Endothelial cell of umbilical vein (primary cell): ENCODE results near the gene DNAAF2. TPM values are rescaled to one million over a fixed set of nuclear protein-coding genes. Genes with fewer than 3 reads are reported as not detected.
A peak's percentile ranks its signal among the peaks of the same experiment; 100 is the strongest.

Source experiments
- BruUV-seq: library from RNA; stranded (reverse); fragments of 400-500 nt; replicated peaks from 2 replicates; lab custom pipeline; 2021; lab: Mats Ljungman, UMichigan
- CTCF ChIA-PET: fragments of 300-600, 350-600 bp; sonication (Branson Sonifier 250); formaldehyde crosslinking; loops from one replicate; lab custom pipeline; 2021; ENCODE audit warnings: antibody characterized with exemption, inconsistent platforms; lab: Charles Lee
- POLR2A ChIA-PET: fragments of 300-600, 350-600 bp; sonication (Branson Sonifier 250); formaldehyde crosslinking; loops from one replicate; lab custom pipeline; 2021; ENCODE audit warnings: antibody characterized with exemption, inconsistent platforms; lab: Charles Lee
- DNase-seq: peaks from one replicate; pipeline ENCODE4 v3.0.0-alpha.2; 2011; ENCODE audit warnings: low read depth, low spot score
- FAIRE-seq: peaks from 2 replicates; lab custom pipeline; 2011; peaks lifted over from hg19 to GRCh38; lab: Jason Lieb, UNC
- H2AFZ ChIP-seq: 2 replicates; pipeline ENCODE4 v1.6.0; 2012; ENCODE audit warnings: low read depth, low read length, control low read depth, inconsistent platforms
- H3K27ac ChIP-seq: 2 replicates; pipeline ENCODE4 v1.5.1; 2011; ENCODE audit warnings: low read depth, mild to moderate bottlenecking, control low read depth, low read length, moderate library complexity; ENCODE audit not compliant: insufficient read depth
- H3K27me3 ChIP-seq, 2 experiments: 2 replicates each; pipeline versions ENCODE4 v1.6.0 to v1.6.1; 2011; ENCODE audit warnings: low read length in 2 of 2, mixed read lengths in 1 of 2; ENCODE audit not compliant: control insufficient read depth in 2 of 2, insufficient read depth in 2 of 2
- H3K36me3 ChIP-seq, 2 experiments: 2 replicates in 1 of 2; 3 replicates in 1 of 2; pipeline ENCODE4 v1.5.1; 2011; ENCODE audit warnings: low read length in 2 of 2, mild to moderate bottlenecking in 1 of 2, moderate library complexity in 1 of 2; ENCODE audit not compliant: control insufficient read depth in 2 of 2, insufficient read depth in 2 of 2; ENCODE audit errors: extremely low read depth in 1 of 2
- H3K4me1 ChIP-seq: 3 replicates; pipeline ENCODE4 v1.5.1; 2011; ENCODE audit warnings: mild to moderate bottlenecking, low read length; ENCODE audit not compliant: control insufficient read depth, insufficient read depth; ENCODE audit errors: extremely low read depth
- H3K4me2 ChIP-seq: 2 replicates; pipeline ENCODE4 v1.6.1; 2011; ENCODE audit warnings: low read length, control low read depth, mixed read lengths; ENCODE audit not compliant: insufficient read depth
- H3K4me3 ChIP-seq, 3 experiments: fragments of 200-600 bp in 1 of 3; sonication (generic), shearing (Covaris generic) in 1 of 3; replicated peaks in 1 of 3; 2 replicates each; pipeline ENCODE4 v1.5.1; 2011 to 2016; ENCODE audit warnings: control low read depth in 3 of 3, low read length in 3 of 3, mild to moderate bottlenecking in 2 of 3, inconsistent platforms in 1 of 3, low read depth in 1 of 3, moderate library complexity in 1 of 3; ENCODE audit not compliant: insufficient read depth in 1 of 3
- H3K79me2 ChIP-seq: 2 replicates; pipeline ENCODE4 v1.6.0; 2012; ENCODE audit warnings: low read length, inconsistent platforms; ENCODE audit not compliant: control insufficient read depth, insufficient read depth
- H3K9ac ChIP-seq: replicated peaks from 2 replicates; pipeline ENCODE3; 2011; ENCODE audit warnings: low read length, control low read depth; ENCODE audit not compliant: insufficient read depth; ENCODE audit errors: extremely low read depth
- H3K9me1 ChIP-seq: replicated peaks from 3 replicates; pipeline ENCODE4 v1.6.0; 2011; ENCODE audit warnings: mild to moderate bottlenecking, low read length; ENCODE audit not compliant: control insufficient read depth, insufficient read depth; ENCODE audit errors: extremely low read depth
- H3K9me3 ChIP-seq: replicated peaks from 2 replicates; pipeline ENCODE4 v1.5.1; 2012; ENCODE audit warnings: low read length, inconsistent platforms; ENCODE audit not compliant: control insufficient read depth, insufficient read depth
- H4K20me1 ChIP-seq: replicated peaks from 2 replicates; pipeline ENCODE3; 2011; ENCODE audit warnings: mild to moderate bottlenecking, low read length; ENCODE audit not compliant: control insufficient read depth, insufficient read depth; ENCODE audit errors: extremely low read depth
- EZH2 ChIP-seq: IDR thresholded peaks from 2 replicates; pipeline ENCODE4 v1.6.1; 2012; ENCODE audit warnings: borderline replicate concordance, low read depth, mild to moderate bottlenecking, moderate library complexity, low read length, inconsistent platforms; ENCODE audit not compliant: severe bottlenecking
- GATA2 ChIP-seq: IDR thresholded peaks from 2 replicates; pipeline ENCODE4 v1.7.0; 2011; ENCODE audit warnings: low read depth, mild to moderate bottlenecking, moderate library complexity, mixed read lengths, low read length; ENCODE audit not compliant: insufficient read length, insufficient read depth
- POLR2AphosphoS5 ChIP-seq: IDR thresholded peaks from 2 replicates; pipeline ENCODE4 v1.6.1; 2012; ENCODE audit warnings: low read depth, mild to moderate bottlenecking, control low read depth, low read length, moderate library complexity; ENCODE audit not compliant: insufficient read depth
- dilution Hi-C: fragments of 300-500 bp; cut with MboI; formaldehyde crosslinking; loops from one replicate; pipeline ENCODE4 v1.15.0; 2019; ENCODE audit warnings: low sequenced_read_pairs; ENCODE audit not compliant: extremely low pct_ligation_motif_present
- intact Hi-C: fragments of 100-400 bp; cut with micrococcal nuclease; formaldehyde crosslinking; loops from one replicate; pipeline ENCODE4 v1.10.0; 2022
- polyA plus RNA-seq, 4 experiments: library from polyadenylated mRNA; depleted of rRNA in 3 of 4; stranded (reverse) in 3 of 4; unstranded in 1 of 4; fragments of >200 nt; gene quantifications; 2 replicates each; pipeline versions ENCODE4 v1.2.1 to v1.2.3, GENCODE V29; 2011 to 2012; ENCODE audit warnings: missing spikeins in 1 of 4
- total RNA-seq: library from RNA; stranded (reverse); gene quantifications from 2 replicates; pipeline ENCODE4 v1.2.3, GENCODE V29; 2021
- TF ChIP-seq, protein P1 (sequence below), 2 donors: IDR thresholded peaks; 1 replicate in 1 of 2; 2 replicates in 1 of 2; pipeline ENCODE4 v1.5.1; 2011; ENCODE audit warnings: low read length in 2 of 2, mild to moderate bottlenecking in 2 of 2, moderate library complexity in 2 of 2, control low read depth in 1 of 2, inconsistent platforms in 1 of 2, low read depth in 1 of 2; ENCODE audit not compliant: insufficient read depth in 1 of 2; ENCODE audit errors: extremely low read depth in 1 of 2

DNAAF2 gene
- total and polyA plus RNA-seq, 2 donors (not counting 3 experiments of a cell fraction or from before 2014, with no cell fraction given): 3.0 to 5.7 TPM

DNA sequence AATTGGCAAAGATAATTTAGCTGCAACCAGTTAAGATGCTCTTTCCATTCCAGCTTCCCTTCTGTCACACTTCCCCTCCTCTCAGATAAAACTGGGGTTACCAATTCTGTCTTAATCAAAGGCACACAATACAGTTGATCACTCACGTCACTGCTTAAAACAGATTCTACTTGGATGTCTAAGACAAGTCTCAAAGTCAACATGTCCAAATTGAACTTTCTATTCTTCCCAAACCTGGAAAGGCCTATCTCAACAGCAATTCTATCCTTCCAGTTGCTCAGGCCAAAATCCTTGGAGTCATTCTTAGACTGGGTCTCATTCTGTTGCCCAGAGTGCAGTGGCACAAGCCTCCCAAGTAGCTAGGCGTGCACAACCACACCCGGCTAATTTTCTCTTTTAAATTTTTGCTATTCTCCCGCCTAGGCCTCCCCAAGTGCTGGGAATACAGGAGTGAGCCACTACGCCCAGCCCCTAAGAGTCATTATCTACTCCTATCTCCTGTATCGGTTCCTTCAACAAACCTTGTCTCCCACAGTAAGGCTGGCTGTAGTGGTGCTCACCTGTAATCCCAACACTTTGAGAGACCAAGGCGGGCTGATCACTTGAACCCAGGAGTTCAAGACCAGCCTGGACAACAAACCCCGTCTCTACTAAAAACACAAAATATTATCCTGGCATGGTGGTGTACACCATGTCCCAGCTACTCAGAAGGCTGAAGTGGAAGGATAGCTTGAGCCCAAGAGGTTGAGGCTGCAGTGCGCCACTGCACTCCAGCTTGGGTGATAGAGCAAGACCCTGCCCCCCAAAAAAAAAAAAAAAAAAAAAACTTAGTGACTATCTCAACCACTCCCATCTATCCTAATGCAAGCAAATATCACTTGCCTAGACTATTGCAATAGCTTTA lies 53.6 kb downstream of the DNAAF2 start:
- Histone ChIP-seq H3K4me3 (no peak overlapping the region), H2AFZ (no peak overlapping the region), H3K4me2 (no peak overlapping the region), H3K4me1 (peaks cover 10% of the 10 kb centered on the region), H3K9me3 (no peaks in the 10 kb centered on the region), H3K9me1 (no peaks in the 10 kb centered on the region), H4K20me1 (peaks cover 5% of the 10 kb centered on the region), H3K79me2 (peaks cover 61% of the 10 kb centered on the region), H3K36me3 (peaks cover 8 to 12% of the 10 kb centered on the region in 2 experiments), H3K27ac (no peak overlapping the region), H3K9ac (no peak overlapping the region), H3K27me3 (no peaks in the 10 kb centered on the region)
- DNase-seq (no peak), FAIRE-seq (no peak)
- intact Hi-C loops: no loop called here
- TF ChIP-seq POLR2AphosphoS5 (peak; percentile 28), EZH2 (no peak), GATA2 (no peak)
- TF ChIP-seq, protein P1, sequence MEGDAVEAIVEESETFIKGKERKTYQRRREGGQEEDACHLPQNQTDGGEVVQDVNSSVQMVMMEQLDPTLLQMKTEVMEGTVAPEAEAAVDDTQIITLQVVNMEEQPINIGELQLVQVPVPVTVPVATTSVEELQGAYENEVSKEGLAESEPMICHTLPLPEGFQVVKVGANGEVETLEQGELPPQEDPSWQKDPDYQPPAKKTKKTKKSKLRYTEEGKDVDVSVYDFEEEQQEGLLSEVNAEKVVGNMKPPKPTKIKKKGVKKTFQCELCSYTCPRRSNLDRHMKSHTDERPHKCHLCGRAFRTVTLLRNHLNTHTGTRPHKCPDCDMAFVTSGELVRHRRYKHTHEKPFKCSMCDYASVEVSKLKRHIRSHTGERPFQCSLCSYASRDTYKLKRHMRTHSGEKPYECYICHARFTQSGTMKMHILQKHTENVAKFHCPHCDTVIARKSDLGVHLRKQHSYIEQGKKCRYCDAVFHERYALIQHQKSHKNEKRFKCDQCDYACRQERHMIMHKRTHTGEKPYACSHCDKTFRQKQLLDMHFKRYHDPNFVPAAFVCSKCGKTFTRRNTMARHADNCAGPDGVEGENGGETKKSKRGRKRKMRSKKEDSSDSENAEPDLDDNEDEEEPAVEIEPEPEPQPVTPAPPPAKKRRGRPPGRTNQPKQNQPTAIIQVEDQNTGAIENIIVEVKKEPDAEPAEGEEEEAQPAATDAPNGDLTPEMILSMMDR (IDR thresholded peaks at IDR 0.05; ENCODE audit: extremely low read depth in 1 of 2, insufficient read depth in 1 of 2, low read depth in 1 of 2, low read length in 2 of 2): no peak
- dilution Hi-C loops: no loop called here
- ChIA-PET POLR2A (interaction anchor here (0.7 kb wide), 2 partner anchors 30 to 119 kb away, joined by 3 to 6 read pairs; no protein-coding TSS in a partner anchor), CTCF (interaction anchor here (1.3 kb wide), 1 partner anchor 120 kb away, joined by 4 read pairs; no protein-coding TSS in a partner anchor)
- BruUV-seq: no TSS peak
